Right lung (tissue), 5 donors: ENCODE data around the gene CAP2. TPM values are rescaled to one million over a fixed set of nuclear protein-coding genes. Genes with fewer than 3 reads are reported as not detected.

Source experiments
- polyA plus RNA-seq, 5 donors: library from polyadenylated mRNA; unstranded; fragments of 120-200 nt; gene quantifications; one replicate each; pipeline versions ENCODE4 v1.2.1 to v1.2.3, GENCODE V29; 2013; ENCODE audit warnings: inconsistent platforms in 1 of 5, low replicate concordance in 1 of 5; ENCODE audit not compliant: insufficient read length in 5 of 5, insufficient read depth in 1 of 5

CAP2 gene
- polyA plus RNA-seq, 5 donors, result 9.0 to 12.7 (median 9.8) TPM

Other genes starting within 250 kb of the CAP2 start
- gene RBM24, start 112.2 kb upstream of the CAP2 start, polyA plus RNA-seq, result 10 to 100 TPM in 1 of 5 donors, 1 to 10 TPM in 4; 3.1 to 14.2 (median 4.9) TPM
- 10 to 100 TPM; 33.1 to 49.0 (median 43.9) TPM for gene FAM8A1, start 206.7 kb downstream of the CAP2 start, polyA plus RNA-seq